Heart left ventricle (tissue), 13 donors: ENCODE measurements around the gene CHL1.

Experiments
- CTCF ChIP-seq, 12 donors: fragments of 200-600 bp; sonication (generic) in 4 of 12; IDR thresholded peaks; one replicate each; pipeline versions ENCODE4 v1.5.0 to v1.8.0; 2018 to 2022; ENCODE audit warnings: antibody characterized with exemption in 12 of 12, mild to moderate bottlenecking in 5 of 12
- POLR2A ChIP-seq, 2 donors: fragments of 450-650 bp; IDR thresholded peaks; one replicate each; pipeline ENCODE4 v1.6.1; 2017; ENCODE audit warnings: antibody characterized with exemption in 2 of 2, mild to moderate bottlenecking in 2 of 2, moderate library complexity in 2 of 2
- donor health status: ischemic (EF 13 %, LVEDD 7.1; RV severe dilation, severe dysfunction).
- donor health status: DM: no; HTN: yes; CAD: no.
- donor health status: DM: no; HTN: no; CAD: no.
- donor health status: ischemic (EF 25% LVEDD 6.9; RV normal size, moderate dysfunction).
- donor health status: ischemic (EF 25% LVEDD 5.7; RV mildly dilated, moderate dysfunction).
- donor health status: ischemic (EF 35%, LVEDD 5.7; RV mildly dilated, moderate dysfunction).
- donor health status: nonischemic (EF 11% LVEDD 7.7; RV severe dilation, severe dysfunction).
- donor health status: DM: yes; HTN: yes; CAD: no.
- donor health status: PGD.
- donor health status: ischemic (EF 29% LVEDD 5.4; RV normal size, mild dysfunction).
- donor health status: nonischemic (EF 23%, LVEDD 6.1; RV moderate dilation, normal function).

- TF ChIP-seq CTCF (IDR thresholded peaks at IDR 0.05) (no peak), POLR2A (IDR thresholded peaks at IDR 0.05) (no peak)
These were observed 230.6 kb downstream of the CHL1 start for GRCh38 chr3:427128-427527.
